ENCODE results near the gene RHBDL1.

The RHBDL1 gene

GRCh38 chr16:658679-659571 lies 16.5 kb upstream of the RHBDL1 start:
- DNase-seq, result no peak

GRCh38 chr16:659618-660017 lies 15.9 kb upstream of the RHBDL1 start:
- no peak for DNase-seq

- DNase-seq, result no peak
Observed at GRCh38 chr16:660132-660458, 15.4 kb upstream of the RHBDL1 start.

GRCh38 chr16:660459-661183 lies 14.8 kb upstream of the RHBDL1 start:
- DNase-seq, result no peak

GRCh38 chr16:661184-661821 lies 14.2 kb upstream of the RHBDL1 start:
- DNase-seq, result no peak

- DNase-seq, result no peak
Observed at GRCh38 chr16:662095-662494, 13.4 kb upstream of the RHBDL1 start.

- DNase-seq, result no peak
Observed at GRCh38 chr16:662597-662996, 12.9 kb upstream of the RHBDL1 start.

- DNase-seq, result no peak
Observed at GRCh38 chr16:666572-666971, 8.9 kb upstream of the RHBDL1 start.

- DNase-seq, result no peak
Observed at GRCh38 chr16:667113-667779, 8.2 kb upstream of the RHBDL1 start.

GRCh38 chr16:667780-668518 lies 7.5 kb upstream of the RHBDL1 start, which contains the start of gene RHOT2:
RHOT2 (plus strand) TSS chr16:668132; CDS start chr16:668200, 68 bp downstream.
- peak; percentile 85 for DNase-seq

GRCh38 chr16:668519-669171 lies 6.8 kb upstream of the RHBDL1 start:
- DNase-seq, result peak; percentile 8

- DNase-seq, result no peak
Observed at GRCh38 chr16:669666-670065, 5.8 kb upstream of the RHBDL1 start.

GRCh38 chr16:670485-671352 lies 4.8 kb upstream of the RHBDL1 start:
- no peak for DNase-seq

GRCh38 chr16:671353-672131 lies 3.9 kb upstream of the RHBDL1 start:
- DNase-seq, result no peak

GRCh38 chr16:672371-672770 lies 3.1 kb upstream of the RHBDL1 start:
- DNase-seq, result no peak

GRCh38 chr16:672851-673250 lies 2.6 kb upstream of the RHBDL1 start:
- no peak for DNase-seq

- no peak for DNase-seq
Observed at GRCh38 chr16:673399-673991, 2.0 kb upstream of the RHBDL1 start.

GRCh38 chr16:674214-674881 lies 1.1 kb upstream of the RHBDL1 start:
- DNase-seq, result no peak

Data from KG1 (cell line).